Breast epithelium (tissue), 3 donors: ENCODE results near the gene ZBED4.

Experiments used
- CTCF ChIP-seq, 3 donors: fragments of 450-650 bp; IDR thresholded peaks; one replicate each; pipeline ENCODE4 v1.5.1; 2016 to 2017; ENCODE audit warnings: antibody characterized with exemption in 3 of 3, mild to moderate bottlenecking in 3 of 3, moderate library complexity in 3 of 3
- POLR2A ChIP-seq: fragments of 450-650 bp; IDR thresholded peaks from one replicate; pipeline ENCODE4 v1.6.1; 2016; ENCODE audit warnings: antibody characterized with exemption, mild to moderate bottlenecking, moderate library complexity

GRCh38 chr22:49887064-49887451 lies 33.4 kb downstream of the ZBED4 start:
- TF ChIP-seq POLR2A (no peak), CTCF (IDR thresholded peaks at IDR 0.05) (no peak)
